ENCODE data around the gene AKAP9. TPM values are rescaled to one million over a fixed set of nuclear protein-coding genes. Genes with fewer than 3 reads are reported as not detected.

Gene AKAP9
- total and polyA plus RNA-seq, 9 donors, result 63.1 to 94.0 (median 79.0) TPM

GRCh38 chr7:92028686-92029085, 88.0 kb downstream of the AKAP9 start:
- Histone ChIP-seq H3K9me3 (replicated peaks; ENCODE audit: control insufficient read depth, low read depth, low read length) (peaks cover 3% of the 10 kb centered on the region), H3K36me3 (ENCODE audit: control insufficient read depth, insufficient read depth, low read length) (peaks cover 25% of the 10 kb centered on the region), H3K4me3 (ENCODE audit: low read length) (no peak overlapping the region), H3K27me3 (ENCODE audit: control insufficient read depth, insufficient read depth, low read length) (no peaks in the 10 kb centered on the region), H3K27ac (ENCODE audit: low read length) (no peak overlapping the region), H3K4me1 (ENCODE audit: control insufficient read depth, insufficient read depth, low read length) (no peaks in the 10 kb centered on the region)
- WGBS (ENCODE audit: insufficient coverage), result no CpG with 5 or more reads among the region's 1 CpG
- DNase-seq, result peak; percentile 73

- H3K27me3 ChIP-seq (ENCODE audit: control insufficient read depth, insufficient read depth, low read length), result no peaks in the 10 kb centered on the region
- H3K9me3 ChIP-seq (replicated peaks; ENCODE audit: control insufficient read depth, low read depth, low read length), result no peaks in the 10 kb centered on the region
- H3K4me1 ChIP-seq (ENCODE audit: control insufficient read depth, insufficient read depth, low read length), result no peaks in the 10 kb centered on the region
- no CpG with 5 or more reads among the region's 2 CpGs for WGBS (ENCODE audit: insufficient coverage)
- no peak overlapping the region for H3K4me3 ChIP-seq (ENCODE audit: low read length)
- H3K27ac ChIP-seq (ENCODE audit: low read length), result no peak overlapping the region
- peaks cover 8% of the 10 kb centered on the region for H3K36me3 ChIP-seq (ENCODE audit: control insufficient read depth, insufficient read depth, low read length)
- DNase-seq, result peak; percentile 25
These were observed 93.5 kb downstream of the AKAP9 start for GRCh38 chr7:92034116-92034515.

- H3K36me3 ChIP-seq (ENCODE audit: control insufficient read depth, insufficient read depth, low read length), result peaks cover 6% of the 10 kb centered on the region
- no peak for DNase-seq
- no peak overlapping the region for H3K4me3 ChIP-seq (ENCODE audit: low read length)
- no CpG with 5 or more reads among the region's 1 CpG for WGBS (ENCODE audit: insufficient coverage)
- no peak overlapping the region for H3K27ac ChIP-seq (ENCODE audit: low read length)
- H3K9me3 ChIP-seq (replicated peaks; ENCODE audit: control insufficient read depth, low read depth, low read length), result no peaks in the 10 kb centered on the region
- no peaks in the 10 kb centered on the region for H3K27me3 ChIP-seq (ENCODE audit: control insufficient read depth, insufficient read depth, low read length)
- H3K4me1 ChIP-seq (ENCODE audit: control insufficient read depth, insufficient read depth, low read length), result no peaks in the 10 kb centered on the region
These were observed 94.9 kb downstream of the AKAP9 start for GRCh38 chr7:92035576-92035975.

- DNase-seq, result no peak
- no CpG with 5 or more reads among the region's 1 CpG for WGBS (ENCODE audit: insufficient coverage)
- Histone ChIP-seq H3K4me1 (ENCODE audit: control insufficient read depth, insufficient read depth, low read length) (no peaks in the 10 kb centered on the region), H3K9me3 (replicated peaks; ENCODE audit: control insufficient read depth, low read depth, low read length) (no peaks in the 10 kb centered on the region), H3K27ac (ENCODE audit: low read length) (no peak overlapping the region), H3K4me3 (ENCODE audit: low read length) (no peak overlapping the region), H3K27me3 (ENCODE audit: control insufficient read depth, insufficient read depth, low read length) (no peaks in the 10 kb centered on the region), H3K36me3 (ENCODE audit: control insufficient read depth, insufficient read depth, low read length) (peaks cover 11% of the 10 kb centered on the region)
These were observed 99.2 kb downstream of the AKAP9 start for GRCh38 chr7:92039900-92040299.

- Histone ChIP-seq H3K9me3 (replicated peaks; ENCODE audit: control insufficient read depth, low read depth, low read length) (no peaks in the 10 kb centered on the region), H3K4me1 (ENCODE audit: control insufficient read depth, insufficient read depth, low read length) (no peaks in the 10 kb centered on the region), H3K27ac (ENCODE audit: low read length) (no peak overlapping the region), H3K27me3 (ENCODE audit: control insufficient read depth, insufficient read depth, low read length) (no peaks in the 10 kb centered on the region), H3K4me3 (ENCODE audit: low read length) (no peak overlapping the region), H3K36me3 (ENCODE audit: control insufficient read depth, insufficient read depth, low read length) (peaks cover 24% of the 10 kb centered on the region)
- no peak for DNase-seq
- WGBS (ENCODE audit: insufficient coverage), result 100% methylated on average over 2 of the region's 4 CpGs
These were observed 101.5 kb downstream of the AKAP9 start for GRCh38 chr7:92042056-92042737.

GRCh38 chr7:92043098-92043497, 102.4 kb downstream of the AKAP9 start:
- H3K36me3 ChIP-seq (ENCODE audit: control insufficient read depth, insufficient read depth, low read length), result peaks cover 24% of the 10 kb centered on the region
- H3K4me3 ChIP-seq (ENCODE audit: low read length), result no peak overlapping the region
- WGBS (ENCODE audit: insufficient coverage), result no CpG with 5 or more reads among the region's 2 CpGs
- H3K27me3 ChIP-seq (ENCODE audit: control insufficient read depth, insufficient read depth, low read length), result no peaks in the 10 kb centered on the region
- no peak overlapping the region for H3K27ac ChIP-seq (ENCODE audit: low read length)
- H3K9me3 ChIP-seq (replicated peaks; ENCODE audit: control insufficient read depth, low read depth, low read length), result no peaks in the 10 kb centered on the region
- H3K4me1 ChIP-seq (ENCODE audit: control insufficient read depth, insufficient read depth, low read length), result no peaks in the 10 kb centered on the region
- DNase-seq, result no peak

- WGBS (ENCODE audit: insufficient coverage), result no CpG with 5 or more reads among the region's 2 CpGs
- Histone ChIP-seq H3K9me3 (replicated peaks; ENCODE audit: control insufficient read depth, low read depth, low read length) (no peaks in the 10 kb centered on the region), H3K4me1 (ENCODE audit: control insufficient read depth, insufficient read depth, low read length) (no peaks in the 10 kb centered on the region), H3K27ac (ENCODE audit: low read length) (peak overlapping the region; percentile 25), H3K36me3 (ENCODE audit: control insufficient read depth, insufficient read depth, low read length) (peaks cover 25% of the 10 kb centered on the region), H3K27me3 (ENCODE audit: control insufficient read depth, insufficient read depth, low read length) (no peaks in the 10 kb centered on the region), H3K4me3 (ENCODE audit: low read length) (no peak overlapping the region)
- DNase-seq, result peak; percentile 23
These were observed 103.0 kb downstream of the AKAP9 start for GRCh38 chr7:92043637-92044036.

DNA sequence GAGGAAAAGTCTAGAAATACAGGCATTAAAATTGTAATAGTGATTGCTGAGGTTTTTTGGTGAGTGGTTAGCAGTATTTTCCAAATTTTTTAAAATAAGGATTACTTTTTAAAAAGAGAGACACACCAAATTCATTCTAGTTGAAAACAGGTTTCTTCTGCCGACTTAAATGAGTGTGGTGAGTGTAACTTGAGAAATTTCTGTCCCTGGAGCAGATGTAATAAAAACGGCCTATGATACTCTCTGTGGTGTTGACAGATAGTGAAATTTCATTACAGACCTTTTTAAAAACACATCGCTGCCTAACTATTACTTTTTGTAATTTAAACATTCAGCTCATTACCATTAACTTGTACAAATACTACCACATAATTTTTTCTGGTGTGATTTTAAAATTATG, 103.5 kb downstream of the AKAP9 start:
- DNase-seq, result peak; percentile 13
- no peaks in the 10 kb centered on the region for H3K4me1 ChIP-seq (ENCODE audit: control insufficient read depth, insufficient read depth, low read length)
- no peak overlapping the region for H3K4me3 ChIP-seq (ENCODE audit: low read length)
- H3K9me3 ChIP-seq (replicated peaks; ENCODE audit: control insufficient read depth, low read depth, low read length), result no peaks in the 10 kb centered on the region
- H3K27me3 ChIP-seq (ENCODE audit: control insufficient read depth, insufficient read depth, low read length), result no peaks in the 10 kb centered on the region
- no CpG with 5 or more reads among the region's 3 CpGs for WGBS (ENCODE audit: insufficient coverage)
- peaks cover 24% of the 10 kb centered on the region for H3K36me3 ChIP-seq (ENCODE audit: control insufficient read depth, insufficient read depth, low read length)
- H3K27ac ChIP-seq (ENCODE audit: low read length), result peak overlapping the region; percentile 25

DNA sequence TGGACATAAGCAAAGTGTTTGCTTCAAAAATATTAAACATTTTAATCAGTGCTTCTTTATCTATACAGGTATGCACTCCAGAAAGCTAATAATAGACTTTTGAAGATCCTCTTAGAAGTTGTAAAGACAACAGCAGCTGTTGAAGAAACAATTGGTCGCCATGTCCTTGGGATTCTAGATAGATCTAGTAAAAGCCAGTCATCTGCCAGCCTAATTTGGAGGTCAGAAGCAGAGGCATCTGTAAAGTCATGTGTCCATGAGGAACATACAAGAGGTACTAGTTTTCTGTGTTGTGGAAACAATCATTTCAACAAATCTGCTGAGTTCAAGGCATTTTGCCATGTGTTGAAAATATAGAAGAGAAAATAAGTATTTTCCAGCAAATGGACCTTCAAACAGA, 104.3 kb downstream of the AKAP9 start:
- no peaks in the 10 kb centered on the region for H3K9me3 ChIP-seq (replicated peaks; ENCODE audit: control insufficient read depth, low read depth, low read length)
- peak overlapping the region; percentile 38 for H3K27ac ChIP-seq (ENCODE audit: low read length)
- H3K36me3 ChIP-seq (ENCODE audit: control insufficient read depth, insufficient read depth, low read length), result peaks cover 25% of the 10 kb centered on the region
- peak; percentile 13 for DNase-seq
- H3K4me3 ChIP-seq (ENCODE audit: low read length), result no peak overlapping the region
- WGBS (ENCODE audit: insufficient coverage), result 88% methylated on average over 1 of the region's 1 CpG
- no peaks in the 10 kb centered on the region for H3K4me1 ChIP-seq (ENCODE audit: control insufficient read depth, insufficient read depth, low read length)
- no peaks in the 10 kb centered on the region for H3K27me3 ChIP-seq (ENCODE audit: control insufficient read depth, insufficient read depth, low read length)

GRCh38 chr7:92051655-92052054, 111.0 kb downstream of the AKAP9 start:
- Histone ChIP-seq H3K27me3 (ENCODE audit: control insufficient read depth, insufficient read depth, low read length) (no peaks in the 10 kb centered on the region), H3K27ac (ENCODE audit: low read length) (no peak overlapping the region), H3K36me3 (ENCODE audit: control insufficient read depth, insufficient read depth, low read length) (peaks cover 23% of the 10 kb centered on the region), H3K4me1 (ENCODE audit: control insufficient read depth, insufficient read depth, low read length) (no peaks in the 10 kb centered on the region), H3K9me3 (replicated peaks; ENCODE audit: control insufficient read depth, low read depth, low read length) (no peaks in the 10 kb centered on the region), H3K4me3 (ENCODE audit: low read length) (no peak overlapping the region)
- no peak for DNase-seq

GRCh38 chr7:92052159-92052558, 111.5 kb downstream of the AKAP9 start:
- no CpG with 5 or more reads among the region's 2 CpGs for WGBS (ENCODE audit: insufficient coverage)
- H3K36me3 ChIP-seq (ENCODE audit: control insufficient read depth, insufficient read depth, low read length), result peaks cover 21% of the 10 kb centered on the region
- no peaks in the 10 kb centered on the region for H3K9me3 ChIP-seq (replicated peaks; ENCODE audit: control insufficient read depth, low read depth, low read length)
- H3K27ac ChIP-seq (ENCODE audit: low read length), result no peak overlapping the region
- no peak overlapping the region for H3K4me3 ChIP-seq (ENCODE audit: low read length)
- no peak for DNase-seq
- no peaks in the 10 kb centered on the region for H3K27me3 ChIP-seq (ENCODE audit: control insufficient read depth, insufficient read depth, low read length)
- H3K4me1 ChIP-seq (ENCODE audit: control insufficient read depth, insufficient read depth, low read length), result no peaks in the 10 kb centered on the region
